ENCODE data around the gene CSGALNACT2. TPM values are rescaled to one million over a fixed set of nuclear protein-coding genes. Genes with fewer than 3 reads are reported as not detected.
A peak's percentile ranks its signal among the peaks of the same experiment; 100 is the strongest.

The CSGALNACT2 gene
- total RNA-seq, 2 experiments from 2014 or later, result 15.3 to 15.5 TPM

GRCh38 chr10:43196131-43196980 lies 58.1 kb downstream of the CSGALNACT2 start:
- intact Hi-C loops (cut with micrococcal nuclease), result no loop called here
- no peak overlapping the region for H3K4me3 Mint-ChIP-seq
- ATAC-seq (no peak), DNase-seq (no peak)
- ChIA-PET CTCF (no interaction called here), POLR2A (no interaction called here)
- H3K4me1 Mint-ChIP-seq (ENCODE audit: low read depth), result no peaks in the 10 kb centered on the region
- no peaks in the 10 kb centered on the region for H3K27me3 Mint-ChIP-seq
- no peak overlapping the region for H3K27ac Mint-ChIP-seq
- TF ChIP-seq CTCF (IDR thresholded peaks at IDR 0.05), result no peak
- H3K36me3 Mint-ChIP-seq (ENCODE audit: low read depth), result no peaks in the 10 kb centered on the region
- H3K9me3 Mint-ChIP-seq, result no peaks in the 10 kb centered on the region

GRCh38 chr10:43196981-43197833 lies 59.0 kb downstream of the CSGALNACT2 start:
- DNase-seq, result no peak
- Mint-ChIP-seq H3K4me1 (ENCODE audit: low read depth) (no peaks in the 10 kb centered on the region), H3K27me3 (no peaks in the 10 kb centered on the region), H3K4me3 (no peak overlapping the region), H3K27ac (no peak overlapping the region), H3K36me3 (ENCODE audit: low read depth) (no peaks in the 10 kb centered on the region), H3K9me3 (no peaks in the 10 kb centered on the region)
- POLR2A ChIA-PET, result no interaction called here
- CTCF ChIA-PET, result interaction anchor here (0.6 to 1.2 kb wide), 3 partner anchors 14 to 58 kb away, joined by 3 to 5 read pairs (median 3); no protein-coding TSS in a partner anchor
- no peak for ATAC-seq
- intact Hi-C loops (cut with micrococcal nuclease), result no loop called here
- no peak for TF ChIP-seq CTCF (IDR thresholded peaks at IDR 0.05)

GRCh38 chr10:43197834-43198681 lies 59.8 kb downstream of the CSGALNACT2 start:
- Mint-ChIP-seq H3K27ac (no peak overlapping the region), H3K4me3 (no peak overlapping the region), H3K4me1 (ENCODE audit: low read depth) (no peaks in the 10 kb centered on the region), H3K36me3 (ENCODE audit: low read depth) (no peaks in the 10 kb centered on the region), H3K9me3 (no peaks in the 10 kb centered on the region), H3K27me3 (no peaks in the 10 kb centered on the region)
- peak; percentile 51 for DNase-seq
- intact Hi-C loops (cut with micrococcal nuclease), result no loop called here
- ChIA-PET CTCF (interaction anchor here (0.6 to 1.2 kb wide), 4 partner anchors 8 to 59 kb away, joined by 3 to 5 read pairs (median 4); no protein-coding TSS in a partner anchor), POLR2A (no interaction called here)
- TF ChIP-seq CTCF (IDR thresholded peaks at IDR 0.05), result peak; percentile 36
- ATAC-seq, result peak; percentile 22

GRCh38 chr10:43198682-43199005 lies 60.4 kb downstream of the CSGALNACT2 start:
- POLR2A ChIA-PET, result no interaction called here

More at GRCh38 chr10:43198682-43199005, 60.4 kb downstream of the CSGALNACT2 start:
- no peaks in the 10 kb centered on the region for H3K4me1 Mint-ChIP-seq (ENCODE audit: low read depth)
- intact Hi-C loops (cut with micrococcal nuclease), result no loop called here
- CTCF ChIA-PET, result interaction anchor here (1.0 kb wide), 1 partner anchor 9 kb away, joined by 4 read pairs; no protein-coding TSS in a partner anchor
- H3K4me3 Mint-ChIP-seq, result no peak overlapping the region
- TF ChIP-seq CTCF (IDR thresholded peaks at IDR 0.05), result no peak
- no peaks in the 10 kb centered on the region for H3K9me3 Mint-ChIP-seq
- H3K36me3 Mint-ChIP-seq (ENCODE audit: low read depth), result no peaks in the 10 kb centered on the region
- H3K27ac Mint-ChIP-seq, result no peak overlapping the region
- ATAC-seq (no peak), DNase-seq (no peak)
- no peaks in the 10 kb centered on the region for H3K27me3 Mint-ChIP-seq

Measured in activated CD8-positive, alpha-beta T cell treated with anti-CD3 and anti-CD28 coated beads for 36 hours (primary cell).